SH-SY5Y (cell line): Measurements from ENCODE around the gene MTG1.

Experiments
- GATA2 ChIP-seq: IDR thresholded peaks from 2 replicates; pipeline ENCODE4 v1.6.1; 2011; ENCODE audit warnings: mild to moderate bottlenecking, low read depth, low read length
- GATA3 ChIP-seq: IDR thresholded peaks from 2 replicates; pipeline ENCODE4 v1.6.1; 2011; ENCODE audit warnings: low read depth, mild to moderate bottlenecking, low read length, moderate library complexity

DNA sequence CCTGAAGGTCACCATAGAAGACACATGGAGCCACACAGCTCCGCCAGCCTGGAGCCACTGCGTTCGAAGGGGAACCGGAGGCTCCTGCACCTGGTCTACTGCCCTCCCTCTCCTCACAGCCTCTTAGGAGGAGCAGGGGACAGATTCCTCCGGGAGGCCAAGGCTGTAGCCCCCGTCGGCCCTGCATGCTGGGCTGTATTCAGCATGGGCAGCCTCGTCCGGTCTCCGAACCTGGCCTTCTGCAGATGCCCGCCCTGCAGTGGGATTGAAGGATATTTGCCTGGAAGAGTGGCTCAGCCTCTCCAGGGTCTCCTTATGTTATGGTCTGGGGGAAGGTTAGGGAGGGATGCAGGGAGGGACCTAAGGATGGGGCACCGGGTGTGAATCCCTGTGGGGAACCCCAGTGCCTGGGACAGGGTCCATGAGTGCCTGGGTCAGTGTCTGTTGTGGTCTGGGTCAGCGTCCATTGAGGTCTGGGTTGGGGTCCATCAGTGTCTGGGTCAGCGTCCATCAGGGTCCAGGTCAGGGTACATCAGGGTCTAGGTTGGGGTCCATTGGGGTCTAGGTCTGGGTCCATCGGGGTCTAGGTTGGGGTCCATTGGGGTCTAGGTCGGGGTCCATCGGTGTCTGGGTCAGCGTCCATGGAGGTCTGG is 46.8 kb downstream of the MTG1 start:
- no peak for TF ChIP-seq GATA3
- no peak for TF ChIP-seq GATA2
